Measurements from ENCODE around the gene SH3BP2.

Gene SH3BP2, protein sequence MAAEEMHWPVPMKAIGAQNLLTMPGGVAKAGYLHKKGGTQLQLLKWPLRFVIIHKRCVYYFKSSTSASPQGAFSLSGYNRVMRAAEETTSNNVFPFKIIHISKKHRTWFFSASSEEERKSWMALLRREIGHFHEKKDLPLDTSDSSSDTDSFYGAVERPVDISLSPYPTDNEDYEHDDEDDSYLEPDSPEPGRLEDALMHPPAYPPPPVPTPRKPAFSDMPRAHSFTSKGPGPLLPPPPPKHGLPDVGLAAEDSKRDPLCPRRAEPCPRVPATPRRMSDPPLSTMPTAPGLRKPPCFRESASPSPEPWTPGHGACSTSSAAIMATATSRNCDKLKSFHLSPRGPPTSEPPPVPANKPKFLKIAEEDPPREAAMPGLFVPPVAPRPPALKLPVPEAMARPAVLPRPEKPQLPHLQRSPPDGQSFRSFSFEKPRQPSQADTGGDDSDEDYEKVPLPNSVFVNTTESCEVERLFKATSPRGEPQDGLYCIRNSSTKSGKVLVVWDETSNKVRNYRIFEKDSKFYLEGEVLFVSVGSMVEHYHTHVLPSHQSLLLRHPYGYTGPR

DNA sequence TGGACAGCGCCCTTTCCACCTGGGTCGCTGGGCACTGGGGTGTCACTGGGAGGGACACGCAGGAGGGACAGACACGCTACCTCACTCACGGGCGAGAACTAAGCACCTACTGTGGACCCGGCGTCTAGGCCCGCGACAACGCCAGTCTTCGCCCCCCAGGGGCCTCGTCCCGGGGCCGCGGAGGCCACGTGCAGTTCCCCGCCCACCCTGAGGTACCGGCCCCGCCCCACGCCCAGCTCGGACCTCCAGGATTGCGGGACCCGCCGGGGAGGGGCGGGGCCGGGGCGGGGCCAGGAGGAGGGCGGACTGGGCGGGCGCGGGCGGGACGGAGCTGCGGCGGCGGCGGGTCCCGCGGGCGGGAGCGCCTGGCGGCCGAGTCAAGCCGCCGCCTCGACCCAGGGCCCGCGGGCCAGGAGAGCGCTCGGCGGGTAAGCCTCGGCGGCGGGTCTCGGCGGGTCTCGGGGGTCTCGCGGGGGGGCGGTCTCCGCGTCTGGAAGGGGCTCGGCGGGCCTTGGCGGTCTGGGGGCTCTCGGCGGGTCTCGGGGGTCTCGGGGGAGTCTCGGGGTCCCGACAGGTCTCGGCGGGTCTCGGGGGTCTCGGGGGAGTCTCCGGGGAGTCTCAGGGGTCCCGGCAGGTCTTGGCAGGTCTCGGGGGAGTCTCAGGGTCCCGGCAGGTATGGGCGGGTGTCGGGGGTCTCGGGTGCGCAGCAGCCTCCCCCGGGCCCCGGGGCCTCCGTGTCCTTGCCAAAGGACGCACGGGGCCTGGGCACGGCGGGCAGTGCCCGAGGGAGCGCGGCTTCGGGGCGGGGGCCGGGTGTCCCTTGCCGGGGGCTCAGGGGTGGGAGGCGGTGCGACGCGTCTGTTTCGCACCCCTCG is at the start of gene SH3BP2:
Gene SH3BP2, plus strand, starts transcription at position 375 of the 875 bp plus-strand sequence. CDS start 27,533 bp downstream, outside the sequence.
- peak; percentile 44 for DNase-seq

DNA sequence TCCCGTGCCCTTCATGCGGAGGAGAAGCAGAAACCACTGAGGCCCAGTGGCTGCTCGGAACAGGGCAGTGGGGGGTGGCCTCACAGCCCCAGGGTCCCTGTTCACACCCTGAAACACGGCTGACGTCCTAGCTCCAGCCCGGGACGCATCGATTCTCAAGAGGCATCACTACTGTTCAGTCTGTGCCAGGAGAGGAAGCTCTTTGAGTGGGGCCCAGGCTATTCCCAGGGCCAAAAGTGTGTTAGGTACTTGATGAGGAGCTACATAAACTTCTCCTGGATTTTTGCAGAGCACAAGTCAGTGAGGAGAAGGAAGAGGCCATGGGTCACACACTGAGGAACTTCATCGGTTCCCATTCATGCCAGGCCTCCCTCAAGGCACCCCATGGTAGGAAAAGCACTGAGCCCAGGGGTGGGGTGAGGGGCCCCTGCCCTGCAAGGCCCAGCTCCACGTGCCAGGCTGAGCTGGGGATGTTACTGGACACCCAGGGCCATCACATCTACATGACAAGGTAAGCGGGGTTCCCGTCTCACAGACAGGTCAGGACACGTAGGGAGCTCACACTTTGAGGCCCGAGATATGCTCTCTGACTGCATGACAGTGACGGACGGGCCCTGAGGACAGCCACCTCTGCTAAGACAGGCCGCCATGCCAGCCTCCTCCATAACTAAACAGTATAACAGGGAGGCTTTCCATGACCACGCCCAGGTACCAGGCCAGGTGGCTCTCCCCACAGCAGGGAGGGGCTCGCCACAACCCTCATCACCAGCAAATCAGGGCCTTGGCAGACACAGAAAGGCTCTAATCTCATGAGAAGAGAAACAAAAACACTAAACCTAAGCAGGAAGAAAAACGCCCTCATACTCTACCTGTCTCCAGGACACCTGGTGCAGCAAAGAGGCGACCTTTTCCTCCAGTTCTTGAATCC is 49.1 kb upstream of the SH3BP2 start:
- no peak for DNase-seq

DNA sequence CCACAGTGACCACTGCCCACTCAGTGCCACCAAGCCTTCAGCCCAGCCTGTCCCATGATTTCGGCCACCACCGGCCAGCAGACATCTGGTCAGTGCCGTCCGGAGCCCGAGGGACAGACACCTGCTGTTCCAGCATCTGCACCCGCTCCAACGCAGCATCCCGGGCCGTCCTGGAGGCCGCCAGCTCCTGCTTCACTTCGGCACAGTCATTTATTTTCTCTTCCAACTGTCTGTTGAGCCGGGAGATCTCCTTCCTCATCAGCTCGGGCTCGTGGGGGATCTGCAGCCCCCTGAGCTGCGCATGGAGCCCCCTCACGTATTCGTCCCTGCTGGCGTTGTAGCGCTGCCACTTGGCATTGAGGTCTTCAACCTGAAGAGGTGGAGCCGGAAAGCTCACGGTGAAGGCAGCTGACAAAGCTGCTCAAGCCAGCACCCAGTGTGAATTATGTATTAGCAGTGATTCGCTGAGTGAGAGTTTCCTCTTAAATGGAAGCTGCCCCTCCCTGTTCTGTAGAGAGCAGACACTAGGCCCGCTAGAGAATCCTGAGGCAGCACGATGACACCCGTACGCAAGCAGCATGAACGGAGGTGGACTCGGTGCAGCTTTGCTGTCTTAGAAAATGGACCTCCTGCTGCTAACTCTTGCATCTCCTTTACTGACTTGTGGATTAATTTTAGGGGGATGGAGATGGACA is 48.2 kb upstream of the SH3BP2 start:
- DNase-seq: no peak

DNA sequence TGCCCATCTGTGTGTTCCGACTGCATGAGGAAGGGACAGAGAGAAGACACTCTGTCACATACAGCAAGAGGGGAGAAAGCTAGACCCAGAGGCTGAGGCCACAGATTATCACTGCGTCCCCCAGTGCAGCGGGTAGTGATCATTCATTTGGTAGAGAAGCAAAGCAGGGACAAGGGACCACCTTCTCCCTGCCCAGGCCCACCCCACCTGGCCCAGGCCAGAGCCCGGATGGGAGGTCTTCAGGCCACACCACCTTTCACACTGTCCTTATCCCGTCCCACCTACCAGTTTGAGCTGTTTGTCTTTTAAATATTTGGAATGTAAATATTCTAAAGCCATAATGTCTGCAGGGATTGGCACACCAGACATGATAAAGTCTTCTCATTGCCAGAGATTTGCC is 47.4 kb upstream of the SH3BP2 start:
- DNase-seq: no peak

DNA sequence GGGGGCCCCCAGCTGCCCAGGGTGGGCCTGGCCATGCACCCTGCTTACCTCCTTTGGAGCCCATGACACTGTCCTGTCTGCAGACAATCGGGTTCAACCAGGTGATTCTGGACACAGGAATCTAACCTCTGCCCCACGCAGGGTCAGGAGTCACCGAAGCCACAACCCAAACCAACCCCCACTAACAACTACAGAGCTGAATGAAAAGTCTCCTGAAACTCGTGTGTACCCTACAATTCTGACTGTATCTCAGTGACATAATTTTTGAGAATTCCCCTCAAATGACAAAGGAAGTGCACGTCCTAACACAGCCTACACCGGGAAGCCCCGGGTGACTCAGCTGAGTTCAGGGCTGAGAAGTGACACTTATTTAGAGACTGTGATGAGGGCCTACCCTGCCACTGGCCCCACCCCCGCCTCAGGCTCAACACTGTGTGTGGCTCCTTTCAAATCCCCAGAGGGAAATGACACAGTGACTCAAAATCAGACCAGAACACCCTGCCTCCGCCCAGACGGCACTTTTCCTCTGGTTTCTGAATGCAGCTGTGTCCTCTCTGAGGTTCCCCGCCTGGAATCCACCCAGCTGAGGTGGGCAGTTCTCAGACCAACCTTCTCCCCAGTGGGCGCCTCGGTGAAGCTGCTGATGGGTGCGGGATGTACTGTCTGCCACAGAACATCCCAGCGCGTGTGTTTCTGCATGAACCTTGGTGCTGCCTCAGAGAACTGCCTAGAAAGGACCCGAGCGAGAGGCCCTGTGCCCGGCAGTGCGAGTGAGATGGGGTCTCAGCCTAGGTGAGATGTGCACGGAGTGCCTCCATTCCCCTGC is 46.7 kb upstream of the SH3BP2 start:
- peak; percentile 96 for DNase-seq

DNA sequence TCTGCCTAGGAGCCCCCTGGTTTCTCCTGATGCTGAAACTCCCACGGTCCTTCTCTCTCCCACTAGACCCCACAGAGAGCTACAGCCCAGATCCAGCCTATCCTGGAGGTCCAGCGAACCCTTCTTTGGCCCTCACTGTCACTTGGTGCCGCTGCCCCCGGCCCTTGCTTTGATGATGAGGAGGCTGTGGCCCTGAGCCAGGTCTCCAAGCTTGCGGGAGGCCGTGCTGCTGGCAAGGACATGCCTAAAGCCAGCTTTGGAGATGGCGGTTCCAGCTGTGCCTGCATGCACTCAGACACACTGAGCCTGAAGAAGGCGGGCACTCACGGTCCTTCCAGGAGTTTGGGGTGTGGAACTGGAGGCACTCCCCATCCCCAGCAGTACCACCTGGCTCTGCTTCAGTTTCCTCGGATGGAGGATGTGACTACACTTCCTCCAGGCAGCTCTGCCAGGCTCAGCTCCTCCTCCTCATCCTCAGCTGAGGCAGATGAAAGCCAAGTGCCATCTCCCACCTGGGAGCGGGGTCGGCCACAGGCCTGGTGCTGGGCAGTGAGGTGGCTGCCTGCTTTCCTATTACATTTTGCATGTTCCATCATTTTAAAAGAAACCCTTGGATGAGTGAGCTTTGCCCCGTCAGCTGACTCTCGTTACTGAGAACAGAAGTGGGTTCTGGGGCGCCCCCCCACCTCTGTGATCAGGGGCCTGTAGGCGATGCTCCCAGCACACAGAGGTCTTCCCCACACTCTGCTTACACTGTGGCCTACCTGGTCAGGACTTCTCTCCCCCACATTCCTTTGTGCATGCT is 45.8 kb upstream of the SH3BP2 start:
- DNase-seq: no peak

DNA sequence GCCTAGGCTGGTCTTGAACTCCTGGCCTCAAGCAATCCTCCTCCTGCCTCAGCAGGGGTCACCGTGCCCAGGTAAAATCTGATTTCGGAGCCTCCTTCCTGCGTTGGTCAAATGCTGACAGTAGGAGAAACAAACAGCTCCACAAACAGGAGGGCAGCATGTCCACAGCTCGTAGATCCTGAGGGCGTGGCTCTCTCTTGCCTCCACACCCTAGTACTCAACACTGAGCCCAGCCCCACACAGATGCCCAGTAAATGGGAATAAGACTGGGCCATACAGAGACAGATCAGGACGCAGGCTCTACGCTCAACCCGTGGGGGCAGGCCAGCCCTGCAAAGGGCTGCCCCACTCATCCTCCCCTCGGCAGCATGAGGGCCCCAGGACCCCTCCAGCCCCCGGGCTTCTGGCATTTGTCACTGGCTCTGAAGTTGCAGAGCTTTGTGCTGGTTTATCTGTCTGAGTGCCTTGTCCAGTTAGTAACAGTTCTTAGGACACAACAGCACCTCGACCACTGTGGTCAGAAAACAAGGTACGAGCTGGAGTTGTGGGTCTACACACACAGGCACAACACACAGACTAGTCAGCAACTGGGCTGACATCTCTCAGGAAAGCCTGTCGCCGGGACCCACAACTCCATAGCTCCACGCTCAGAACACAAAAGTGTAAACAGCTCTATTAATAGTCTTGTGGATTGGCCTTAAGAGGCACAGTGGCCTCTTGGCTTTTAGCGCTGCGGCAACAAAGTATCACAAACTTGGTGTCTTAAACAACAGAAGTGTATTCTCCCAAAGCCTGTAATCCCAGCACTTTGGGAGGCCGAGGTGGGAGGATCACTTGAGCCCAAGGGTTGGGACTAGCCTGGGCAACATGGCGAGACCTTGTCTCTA is 41.9 kb upstream of the SH3BP2 start:
- no peak for DNase-seq

DNA sequence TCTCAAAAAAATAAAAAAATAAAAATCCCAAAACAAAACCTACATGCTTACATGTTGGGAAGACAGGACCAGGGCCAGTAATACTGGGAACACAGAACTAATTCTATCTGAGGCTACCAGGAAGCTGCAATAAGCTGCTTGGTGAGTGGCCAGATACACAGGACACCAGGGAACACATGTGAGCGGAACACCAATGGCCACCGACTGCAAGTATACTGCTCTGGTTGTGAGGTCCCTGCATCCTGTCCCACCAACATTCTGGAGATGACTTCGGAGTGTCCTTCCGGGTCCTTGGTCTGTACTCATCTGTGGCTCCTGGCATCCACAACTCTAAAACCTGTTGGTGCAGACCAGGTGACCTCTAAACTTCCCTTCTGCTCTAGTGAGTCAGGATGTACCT is 39.4 kb upstream of the SH3BP2 start:
- DNase-seq: no peak

DNA sequence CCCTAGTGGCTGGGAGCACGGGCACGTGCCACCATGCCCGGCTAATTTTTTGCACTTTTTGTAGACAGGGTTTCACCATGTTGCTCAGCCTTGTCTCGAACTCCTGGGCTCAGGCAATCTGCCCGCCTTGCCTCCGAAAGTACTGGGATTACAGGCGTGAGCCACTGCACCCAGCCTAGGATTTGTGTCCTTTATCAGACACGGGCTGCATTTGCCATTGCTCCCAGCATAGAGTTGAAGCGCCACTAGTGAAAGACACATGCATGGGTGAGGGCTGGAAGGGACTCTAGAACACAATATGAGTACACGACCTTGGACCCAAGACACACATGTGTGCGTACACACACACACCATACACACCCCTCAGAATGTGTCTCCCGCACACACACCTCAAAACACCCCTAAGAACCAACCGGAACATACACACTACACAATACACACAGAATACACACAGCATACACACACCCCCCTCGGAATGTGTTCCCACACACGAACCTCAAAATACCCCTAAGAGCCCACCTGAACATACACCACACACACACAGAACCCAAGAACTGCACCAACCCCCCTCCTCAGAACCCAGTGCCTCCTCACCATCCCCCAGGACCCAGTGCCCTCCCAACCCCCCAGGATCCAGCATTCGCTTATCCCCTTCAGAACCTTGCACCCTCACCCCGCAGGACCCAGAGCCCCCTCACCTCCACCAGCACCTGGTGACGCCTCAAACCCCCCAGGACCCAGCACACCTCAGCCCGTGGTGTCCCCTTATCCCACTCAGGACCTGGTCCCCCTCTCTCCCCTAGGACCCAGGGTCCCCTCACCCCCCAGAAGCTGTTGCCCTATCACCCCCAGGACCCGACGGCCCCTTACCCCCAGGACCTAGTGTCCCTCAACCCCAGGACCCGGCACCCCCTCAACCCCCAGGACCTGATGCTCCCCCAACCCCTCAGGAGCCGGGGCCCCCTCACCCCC is 37.8 kb upstream of the SH3BP2 start:
- no peak for DNase-seq

DNA sequence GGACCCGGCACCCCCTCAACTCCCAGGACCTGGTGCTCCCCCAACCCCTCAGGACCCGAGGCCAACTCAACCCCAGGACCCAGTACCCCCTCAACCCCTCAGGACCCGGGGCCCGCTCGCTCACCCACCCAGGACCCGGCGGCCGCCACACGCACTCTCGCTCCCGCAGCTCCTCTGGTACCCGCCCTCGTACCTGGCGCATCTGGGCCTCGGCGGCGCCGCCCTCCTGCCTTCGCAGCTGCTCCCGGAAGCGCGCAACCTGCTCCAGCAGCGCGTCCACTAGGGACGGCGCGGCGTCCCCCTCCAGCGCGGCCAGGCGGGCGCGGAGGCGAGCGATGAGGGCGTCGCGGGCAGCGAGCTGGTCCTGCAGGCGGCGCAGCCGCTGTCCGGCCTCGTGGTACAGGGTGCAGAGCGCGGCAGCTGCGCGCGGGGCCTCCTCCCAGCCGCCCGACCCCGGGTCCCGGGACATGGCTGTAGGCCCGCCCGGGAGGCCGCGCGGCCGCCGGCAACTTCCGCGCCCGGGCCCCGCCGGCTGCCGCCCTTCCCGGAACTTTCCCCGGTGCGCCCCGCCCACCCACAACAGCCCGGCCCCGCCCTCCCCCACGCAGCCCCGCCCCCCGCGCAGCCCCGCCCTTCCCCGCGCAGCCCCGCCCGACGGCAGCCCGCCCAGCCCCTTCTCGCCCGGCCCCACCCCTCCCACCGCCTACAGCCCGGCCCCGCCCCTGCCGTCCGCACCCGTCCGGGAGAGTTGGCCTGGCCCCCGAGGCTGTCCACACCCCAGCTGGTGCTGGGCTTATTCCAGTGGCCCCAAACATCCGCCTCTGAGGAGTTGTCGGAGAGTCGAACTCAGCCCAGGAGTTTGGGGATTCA is 36.8 kb upstream of the SH3BP2 start, which contains the start of gene TNIP2:
Gene TNIP2, minus strand, starts transcription at position 516 of the 870 bp plus-strand sequence. Its CDS starts 47 bp downstream, at position 469.
- DNase-seq: peak; percentile 70

DNA sequence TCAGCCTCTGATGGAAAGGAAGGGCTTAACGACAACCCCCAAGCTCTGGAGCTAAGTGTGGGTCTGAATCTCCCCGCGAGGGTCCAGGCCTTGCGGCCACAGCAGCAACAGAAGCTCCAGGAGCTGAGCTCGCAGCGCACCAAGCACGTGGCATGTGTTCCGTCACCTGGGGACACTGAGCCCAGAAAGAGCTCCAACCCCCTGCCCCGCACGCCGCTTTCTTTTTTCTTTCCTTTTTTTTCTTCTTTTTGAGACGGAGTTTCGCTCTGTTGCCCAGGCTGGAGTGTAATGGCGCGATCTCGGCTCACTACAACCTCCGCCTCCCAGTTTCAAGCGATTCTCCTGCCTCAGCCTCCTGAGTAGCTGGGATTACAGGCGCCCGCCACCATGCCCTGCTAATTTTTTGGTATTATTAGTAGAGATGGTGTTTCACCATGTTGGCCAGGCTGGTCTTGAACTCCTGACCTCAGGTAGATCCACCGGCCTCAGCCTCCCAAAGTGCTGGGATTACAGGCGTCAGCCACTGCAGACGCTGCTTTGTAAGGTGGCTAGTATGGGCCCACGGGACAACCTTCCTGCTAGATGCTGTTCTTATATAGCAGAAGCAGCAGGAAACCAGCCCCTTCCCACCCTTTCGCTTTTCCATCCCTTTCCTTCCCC is 36.1 kb upstream of the SH3BP2 start:
- DNase-seq: no peak

DNA sequence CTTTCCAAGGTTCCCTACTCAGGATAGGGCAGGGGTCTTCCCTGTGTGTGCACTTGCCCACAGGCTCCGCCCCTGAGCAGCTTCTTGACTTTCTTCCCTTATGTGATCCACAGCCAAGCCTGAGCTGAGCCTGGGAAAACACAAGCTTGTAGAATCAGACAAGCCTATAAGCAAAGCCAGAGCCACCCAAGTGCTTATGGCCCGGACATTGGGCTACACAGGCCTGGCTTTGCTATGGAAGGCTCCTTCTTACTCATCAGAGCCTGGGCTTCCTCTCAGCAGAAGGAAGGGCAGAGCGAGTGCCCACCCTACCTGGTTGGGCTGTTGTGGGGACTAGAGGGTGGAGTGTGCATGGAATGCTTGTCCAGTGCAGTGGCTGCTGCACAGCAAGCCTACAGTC is 35.5 kb upstream of the SH3BP2 start:
- DNase-seq: no peak

DNA sequence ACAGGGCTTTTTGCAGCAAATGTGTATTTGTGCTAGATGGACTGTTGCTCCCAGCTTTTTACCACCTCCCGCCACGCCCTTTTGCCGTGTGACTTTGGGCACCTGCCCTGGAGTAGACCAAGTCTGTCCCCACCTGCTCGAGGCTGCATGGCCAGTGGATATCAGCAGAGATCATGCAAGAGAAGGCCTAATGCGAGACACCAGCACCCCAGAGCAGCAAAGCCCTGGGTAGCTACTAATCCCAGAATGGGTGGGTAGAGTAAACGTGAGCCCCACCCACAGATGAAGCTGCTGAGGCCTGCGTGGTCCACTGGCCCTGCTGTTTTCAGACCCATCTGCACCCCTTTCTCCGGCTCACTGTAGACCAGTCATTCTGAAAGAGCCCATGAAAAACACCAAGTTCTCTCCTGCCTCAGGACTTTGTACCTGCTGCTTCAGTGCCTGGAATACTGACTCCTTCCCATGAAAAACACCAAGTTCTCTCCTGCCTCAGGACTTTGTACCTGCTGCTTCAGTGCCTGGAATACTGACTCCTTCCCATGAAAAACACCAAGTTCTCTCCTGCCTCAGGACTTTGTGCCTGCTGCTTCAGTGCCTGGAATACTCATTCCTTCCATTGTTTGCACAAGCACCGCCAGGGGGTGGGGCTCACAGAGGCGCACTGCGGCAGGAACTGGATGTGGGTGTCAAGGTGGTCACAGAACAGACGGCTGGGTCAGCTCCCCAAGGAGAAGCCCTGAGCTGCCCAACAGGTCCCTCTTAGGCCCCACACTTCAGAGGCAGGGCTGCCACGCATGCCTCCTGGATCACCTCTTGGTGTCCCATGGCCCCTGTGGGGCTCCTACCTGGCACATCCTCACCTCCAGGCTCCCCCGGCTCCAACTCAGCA is 31.6 kb upstream of the SH3BP2 start:
- no peak for DNase-seq

DNA sequence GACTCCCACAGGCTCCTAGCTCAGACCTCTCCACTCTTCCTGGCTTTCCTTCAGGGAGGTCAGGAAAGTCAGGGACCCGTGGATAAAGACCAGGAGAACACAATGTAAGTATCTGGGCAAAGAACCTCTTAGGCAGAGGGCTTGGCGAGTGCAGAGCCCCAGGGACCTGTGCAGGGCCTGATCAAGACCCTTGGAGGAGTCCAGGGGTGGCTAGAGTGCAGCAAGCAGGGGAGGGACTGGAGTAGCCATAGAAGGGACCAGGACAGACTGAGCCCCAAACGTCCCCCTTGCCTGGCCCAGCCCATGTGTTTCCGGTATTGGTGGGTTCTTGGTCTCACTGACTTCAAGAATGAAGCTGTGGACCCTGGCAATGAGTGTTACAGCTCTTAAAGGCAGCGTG is 30.8 kb upstream of the SH3BP2 start:
- DNase-seq: no peak

Data from CD4-positive, alpha-beta T cell treated with Interleukin-4 for 4 hours (primary cell).